Testis (tissue), 2 donors: ENCODE data around the gene CSRNP3.

Experiments
- CTCF ChIP-seq, 3 experiments: fragments of 450-650 bp in 2 of 3; fragments of 200-600 bp in 1 of 3; sonication (generic) in 1 of 3; IDR thresholded peaks; one replicate each; pipeline ENCODE4 v1.5.1; 2016 to 2019; ENCODE audit warnings: antibody characterized with exemption in 3 of 3, mild to moderate bottlenecking in 2 of 3, moderate library complexity in 1 of 3
- POLR2A ChIP-seq: fragments of 450-650 bp; IDR thresholded peaks from one replicate; pipeline ENCODE4 v1.6.1; 2017; ENCODE audit warnings: antibody characterized with exemption, mild to moderate bottlenecking, moderate library complexity

- TF ChIP-seq CTCF (IDR thresholded peaks at IDR 0.05) (no peak), POLR2A (no peak)
Observed at GRCh38 chr2:165427686-165428085, 41.8 kb upstream of the CSRNP3 start.
